HG03097 (cell line): Measurements from ENCODE around the gene ALG2.
A peak's percentile ranks its signal among the peaks of the same experiment; 100 is the strongest.
"Not testable (repeated sequence)": the region's sequence is repeated elsewhere in the genome, so short reads cannot be mapped to it uniquely, and the experiment has no call there.

Experiments
- ATAC-seq: cut with Tn5 transposase; IDR thresholded peaks from one replicate; pipeline ENCODE4 v1.9.1; 2021; ENCODE audit not compliant: unreplicated experiment, low FRiP score

ALG2 gene

GRCh38 chr9:99196484-99196883, 25.3 kb downstream of the ALG2 start:
- not testable (repeated sequence) for ATAC-seq

- no peak for ATAC-seq
Observed at GRCh38 chr9:99193466-99193821, 28.3 kb downstream of the ALG2 start.

- ATAC-seq, result no peak
Observed at GRCh38 chr9:99192786-99193465, 28.8 kb downstream of the ALG2 start.

- no peak for ATAC-seq
Observed at GRCh38 chr9:99190597-99191283, 31.0 kb downstream of the ALG2 start.

- ATAC-seq, result no peak
Observed at GRCh38 chr9:99189887-99190596, 31.7 kb downstream of the ALG2 start.

- no peak for ATAC-seq
Observed at GRCh38 chr9:99189186-99189585, 32.6 kb downstream of the ALG2 start.

- no peak for ATAC-seq
Observed at GRCh38 chr9:99187311-99187710, 34.4 kb downstream of the ALG2 start.

- ATAC-seq, result no peak
Observed at GRCh38 chr9:99185934-99186333, 35.8 kb downstream of the ALG2 start.

GRCh38 chr9:99185348-99185632, 36.5 kb downstream of the ALG2 start:
- no peak for ATAC-seq

GRCh38 chr9:99184475-99185347, 37.0 kb downstream of the ALG2 start:
- peak; percentile 53 for ATAC-seq

- no peak for ATAC-seq
Observed at GRCh38 chr9:99184110-99184474, 37.6 kb downstream of the ALG2 start.

GRCh38 chr9:99183616-99184015, 38.1 kb downstream of the ALG2 start:
- no peak for ATAC-seq

GRCh38 chr9:99182356-99182755, 39.4 kb downstream of the ALG2 start:
- no peak for ATAC-seq

GRCh38 chr9:99181621-99182020, 40.1 kb downstream of the ALG2 start:
- peak; percentile 39 for ATAC-seq

- no peak for ATAC-seq
Observed at GRCh38 chr9:99181206-99181605, 40.5 kb downstream of the ALG2 start.

- ATAC-seq, result no peak
Observed at GRCh38 chr9:99180662-99181061, 41.1 kb downstream of the ALG2 start.

- ATAC-seq, result no peak
Observed at GRCh38 chr9:99180199-99180598, 41.5 kb downstream of the ALG2 start.

GRCh38 chr9:99178912-99179872, 42.5 kb downstream of the ALG2 start:
- ATAC-seq, result no peak

GRCh38 chr9:99177576-99178366, 44.0 kb downstream of the ALG2 start:
- no peak for ATAC-seq
